Neural cell (in vitro differentiated cells): ENCODE measurements around the gene SCARB2. TPM values are rescaled to one million over a fixed set of nuclear protein-coding genes. Genes with fewer than 3 reads are reported as not detected.
A peak's percentile ranks its signal among the peaks of the same experiment; 100 is the strongest.

Source experiments
- H2AFZ ChIP-seq: fragments of 200-600, 300-800 bp; sonication (generic), shearing (Covaris generic); 2 replicates; pipeline ENCODE4 v1.6.0; 2014; ENCODE audit warnings: low read depth, mild to moderate bottlenecking, antibody characterized with exemption, low read length, moderate library complexity
- H3F3A ChIP-seq: fragments of 200-600 bp; shearing (Covaris generic); 2 replicates; pipeline ENCODE4 v1.6.1; 2016; ENCODE audit warnings: mild to moderate bottlenecking, moderate library complexity, mixed read lengths, antibody characterized with exemption, low read length; ENCODE audit not compliant: insufficient read depth, poor library complexity, severe bottlenecking
- H3K27ac ChIP-seq: fragments of 200-600, 300-800 bp; sonication (generic), shearing (Covaris generic); 2 replicates; pipeline ENCODE4 v1.5.1; 2014; ENCODE audit warnings: mild to moderate bottlenecking, low read length, moderate library complexity
- H3K27me3 ChIP-seq: fragments of 300-800, 200-600 bp; sonication (generic), shearing (Covaris generic); 2 replicates; pipeline ENCODE4 v1.6.0; 2014; ENCODE audit warnings: mild to moderate bottlenecking, low read depth, low read length, moderate library complexity; ENCODE audit not compliant: insufficient read depth
- H3K36me3 ChIP-seq: fragments of 300-800, 200-600 bp; sonication (generic), shearing (Covaris generic); 2 replicates; pipeline ENCODE4 v1.5.1; 2014; ENCODE audit warnings: mild to moderate bottlenecking, antibody characterized with exemption, low read length, moderate library complexity; ENCODE audit not compliant: insufficient read depth
- H3K4me2 ChIP-seq: fragments of 300-800, 200-600 bp; sonication (generic), shearing (Covaris generic); 2 replicates; pipeline ENCODE4 v1.6.0; 2014; ENCODE audit warnings: mild to moderate bottlenecking, low read length
- H3K4me3 ChIP-seq: fragments of 300-800, 200-600 bp; sonication (generic), shearing (Covaris generic); 2 replicates; pipeline ENCODE4 v1.5.1; 2014; ENCODE audit warnings: mild to moderate bottlenecking, low read length, moderate library complexity
- H3K79me2 ChIP-seq: fragments of 200-600 bp; shearing (Covaris generic); replicated peaks from 2 replicates; pipeline ENCODE4 v1.6.0; 2014; ENCODE audit warnings: mild to moderate bottlenecking, low read length, moderate library complexity; ENCODE audit not compliant: insufficient read depth
- H3K9ac ChIP-seq: fragments of 300-800, 200-600 bp; sonication (generic), shearing (Covaris generic); 2 replicates; pipeline ENCODE4 v1.6.1; 2016; ENCODE audit warnings: mild to moderate bottlenecking, low read length, mixed read lengths
- H3K9me2 ChIP-seq: fragments of 200-600 bp; shearing (Covaris generic); 2 replicates; pipeline ENCODE4 v1.6.1; 2016; ENCODE audit warnings: mild to moderate bottlenecking, low read length, mixed read lengths; ENCODE audit not compliant: insufficient read depth
- H3K9me3 ChIP-seq: fragments of 200-600, 300-800 bp; sonication (generic), shearing (Covaris generic); 2 replicates; pipeline ENCODE4 v1.6.1; 2016; ENCODE audit warnings: mild to moderate bottlenecking, mixed run types, low read length, moderate library complexity, mixed read lengths
- H4K20me1 ChIP-seq: fragments of 200-600 bp; shearing (Covaris generic); 2 replicates; pipeline ENCODE4 v1.6.1; 2016; ENCODE audit warnings: mild to moderate bottlenecking, mixed run types; ENCODE audit not compliant: insufficient read depth
- CTCF ChIP-seq: fragments of 450-650 bp; IDR thresholded peaks from 2 replicates; pipeline ENCODE4 v1.5.1; 2014; ENCODE audit warnings: antibody characterized with exemption, mild to moderate bottlenecking, moderate library complexity; ENCODE audit not compliant: poor library complexity, severe bottlenecking
- EP300 ChIP-seq: fragments of 450-650 bp; conservative IDR thresholded peaks from 2 replicates; pipeline ENCODE4 v1.6.1; 2014; ENCODE audit warnings: antibody characterized with exemption, mild to moderate bottlenecking, moderate library complexity; ENCODE audit not compliant: poor library complexity, severe bottlenecking
- EZH2 ChIP-seq: fragments of 200-600, 300-800 bp; shearing (Covaris generic), sonication (generic); IDR thresholded peaks from 2 replicates; pipeline ENCODE4 v1.6.1; 2014; ENCODE audit warnings: antibody characterized with exemption, low read length, borderline replicate concordance, mild to moderate bottlenecking; ENCODE audit not compliant: insufficient read depth, poor library complexity, severe bottlenecking
- MXI1 ChIP-seq: fragments of 450-650 bp; conservative IDR thresholded peaks from 2 replicates; pipeline ENCODE4 v1.6.1; 2014; ENCODE audit warnings: antibody characterized with exemption, mild to moderate bottlenecking; ENCODE audit not compliant: poor library complexity, severe bottlenecking
- POLR2AphosphoS5 ChIP-seq: IDR thresholded peaks from 2 replicates; pipeline ENCODE4 v1.6.1; 2012
- RAD21 ChIP-seq: fragments of 450-650 bp; conservative IDR thresholded peaks from 2 replicates; pipeline ENCODE4 v1.6.1; 2014; ENCODE audit warnings: antibody characterized with exemption, mild to moderate bottlenecking, moderate library complexity
- REST ChIP-seq: IDR thresholded peaks from 2 replicates; pipeline ENCODE4 v1.6.1; 2012; ENCODE audit warnings: borderline replicate concordance
- SMC3 ChIP-seq: fragments of 450-650 bp; conservative IDR thresholded peaks from 2 replicates; pipeline ENCODE4 v1.6.1; 2014; ENCODE audit warnings: antibody characterized with exemption, mild to moderate bottlenecking, moderate library complexity; ENCODE audit not compliant: poor library complexity
- TAF1 ChIP-seq: IDR thresholded peaks from 2 replicates; pipeline ENCODE4 v1.6.1; 2012; ENCODE audit warnings: low read depth
- polyA plus RNA-seq: library from polyadenylated mRNA; depleted of rRNA; stranded (reverse); fragments of >200 nt; gene quantifications from 2 replicates; pipeline ENCODE4 v1.2.3, GENCODE V29; 2014

Gene SCARB2
- polyA plus RNA-seq, 1 donor from 2014 or later, result 256 TPM

GRCh38 chr4:76147454-76148141 is 66.0 kb downstream of the SCARB2 start:
- Histone ChIP-seq H3K27me3 (no peaks in the 10 kb centered on the region), H3K36me3 (no peaks in the 10 kb centered on the region), H3K4me2 (peak overlapping the region; percentile 91), H2AFZ (peak overlapping the region; percentile 77), H3K9me2 (no peaks in the 10 kb centered on the region), H3K4me3 (peak overlapping the region; percentile 93), H3F3A (no peaks in the 10 kb centered on the region), H3K27ac (peak overlapping the region; percentile 74), H3K9me3 (no peaks in the 10 kb centered on the region), H4K20me1 (no peaks in the 10 kb centered on the region), H3K79me2 (peaks cover 51% of the 10 kb centered on the region), H3K9ac (peak overlapping the region; percentile 86)
- no peak for TF ChIP-seq MXI1
- TF ChIP-seq CTCF, result no peak
- no peak for TF ChIP-seq RAD21
- no peak for TF ChIP-seq POLR2AphosphoS5
- no peak for TF ChIP-seq TAF1
- no peak for TF ChIP-seq EZH2
- no peak for TF ChIP-seq SMC3
- TF ChIP-seq REST, result no peak
- TF ChIP-seq EP300, result no peak

GRCh38 chr4:76144546-76144945 is 69.1 kb downstream of the SCARB2 start:
- Histone ChIP-seq H3K4me3 (no peak overlapping the region), H3K27me3 (no peaks in the 10 kb centered on the region), H3F3A (no peaks in the 10 kb centered on the region), H3K79me2 (peaks cover 54% of the 10 kb centered on the region), H3K9me2 (no peaks in the 10 kb centered on the region), H2AFZ (no peak overlapping the region), H3K4me2 (no peak overlapping the region), H3K9me3 (no peaks in the 10 kb centered on the region), H3K9ac (no peak overlapping the region), H3K36me3 (no peaks in the 10 kb centered on the region), H3K27ac (no peak overlapping the region), H4K20me1 (no peaks in the 10 kb centered on the region)
- TF ChIP-seq RAD21, result no peak
- no peak for TF ChIP-seq CTCF
- TF ChIP-seq EZH2, result no peak
- no peak for TF ChIP-seq MXI1
- no peak for TF ChIP-seq REST
- TF ChIP-seq POLR2AphosphoS5, result no peak
- TF ChIP-seq SMC3, result no peak
- no peak for TF ChIP-seq TAF1
- TF ChIP-seq EP300, result no peak
